ENCODE measurements around the gene PSTPIP2.

- TF ChIP-seq, protein P1, sequence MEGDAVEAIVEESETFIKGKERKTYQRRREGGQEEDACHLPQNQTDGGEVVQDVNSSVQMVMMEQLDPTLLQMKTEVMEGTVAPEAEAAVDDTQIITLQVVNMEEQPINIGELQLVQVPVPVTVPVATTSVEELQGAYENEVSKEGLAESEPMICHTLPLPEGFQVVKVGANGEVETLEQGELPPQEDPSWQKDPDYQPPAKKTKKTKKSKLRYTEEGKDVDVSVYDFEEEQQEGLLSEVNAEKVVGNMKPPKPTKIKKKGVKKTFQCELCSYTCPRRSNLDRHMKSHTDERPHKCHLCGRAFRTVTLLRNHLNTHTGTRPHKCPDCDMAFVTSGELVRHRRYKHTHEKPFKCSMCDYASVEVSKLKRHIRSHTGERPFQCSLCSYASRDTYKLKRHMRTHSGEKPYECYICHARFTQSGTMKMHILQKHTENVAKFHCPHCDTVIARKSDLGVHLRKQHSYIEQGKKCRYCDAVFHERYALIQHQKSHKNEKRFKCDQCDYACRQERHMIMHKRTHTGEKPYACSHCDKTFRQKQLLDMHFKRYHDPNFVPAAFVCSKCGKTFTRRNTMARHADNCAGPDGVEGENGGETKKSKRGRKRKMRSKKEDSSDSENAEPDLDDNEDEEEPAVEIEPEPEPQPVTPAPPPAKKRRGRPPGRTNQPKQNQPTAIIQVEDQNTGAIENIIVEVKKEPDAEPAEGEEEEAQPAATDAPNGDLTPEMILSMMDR (IDR thresholded peaks at IDR 0.05): no peak
- TF ChIP-seq POLR2A (IDR thresholded peaks at IDR 0.05): no peak
These were observed 109.6 kb downstream of the PSTPIP2 start for GRCh38 chr18:45962461-45962860.
